OCI-LY3 (cell line): Measurements from ENCODE around the gene TRPT1.

Source experiments
- H2AFZ ChIP-seq: fragments of 200-600, 300-600 bp; shearing (Covaris generic); 2 replicates; pipeline ENCODE4 v1.6.0; 2014; ENCODE audit warnings: antibody characterized with exemption, low read depth, low read length
- H3K27ac ChIP-seq: fragments of 200-600, 300-600 bp; sonication (generic); 2 replicates; pipeline ENCODE4 v1.5.1; 2014; ENCODE audit warnings: mild to moderate bottlenecking, low read length, moderate library complexity, mixed read lengths
- H3K27me3 ChIP-seq: fragments of 200-600, 300-600 bp; sonication (generic); 2 replicates; pipeline ENCODE4 v1.6.1; 2014; ENCODE audit warnings: low read depth, low read length, mixed read lengths
- H3K36me3 ChIP-seq: fragments of 200-600, 300-600 bp; sonication (generic); replicated peaks from 2 replicates; pipeline ENCODE3; 2014; ENCODE audit warnings: low read depth, low read length, mixed read lengths
- H3K4me1 ChIP-seq: fragments of 300-600, 200-600 bp; sonication (generic); 2 replicates; pipeline ENCODE4 v1.6.1; 2014; ENCODE audit warnings: low read length, mixed read lengths
- H3K4me2 ChIP-seq: fragments of 200-600, 300-600 bp; sonication (generic); 2 replicates; pipeline ENCODE4 v1.6.1; 2014; ENCODE audit warnings: low read length, mixed read lengths
- H3K4me3 ChIP-seq: fragments of 300-600, 200-600 bp; sonication (generic); 2 replicates; pipeline ENCODE4 v1.5.1; 2014; ENCODE audit warnings: antibody characterized with exemption, mild to moderate bottlenecking, low read length, moderate library complexity
- H3K79me2 ChIP-seq: fragments of 300-600, 200-600 bp; shearing (Covaris generic); 2 replicates; pipeline ENCODE4 v1.6.1; 2014; ENCODE audit warnings: mild to moderate bottlenecking, low read length, mixed read lengths
- H3K9ac ChIP-seq: fragments of 300-600, 200-600 bp; shearing (Covaris generic); 2 replicates; pipeline ENCODE4 v1.6.0; 2014; ENCODE audit warnings: mild to moderate bottlenecking, low read length, moderate library complexity
- H3K9me3 ChIP-seq: fragments of 200-600, 300-600 bp; shearing (Covaris generic); 2 replicates; pipeline ENCODE4 v1.6.1; 2014; ENCODE audit warnings: low read length, mixed read lengths; ENCODE audit not compliant: insufficient read depth
- H4K20me1 ChIP-seq: fragments of 200-600, 300-600 bp; sonication (generic); 2 replicates; pipeline ENCODE4 v1.6.1; 2016; ENCODE audit warnings: low read length, mixed read lengths; ENCODE audit not compliant: insufficient read depth
- CTCF ChIP-seq: fragments of 200-600, 300-600 bp; sonication (generic); IDR thresholded peaks from 2 replicates; pipeline ENCODE4 v1.5.1; 2014; ENCODE audit warnings: antibody characterized with exemption, low read length, low read depth
- EZH2phosphoT487 ChIP-seq: fragments of 200-600 bp; shearing (Covaris generic); IDR thresholded peaks from 2 replicates; pipeline ENCODE4 v1.6.1; 2018; ENCODE audit warnings: antibody characterized with exemption, mixed run types, low read depth

TRPT1 gene

GRCh38 chr11:64206457-64207255 is 19.3 kb downstream of the TRPT1 start, which contains the start of gene FERMT3:
TSS of gene FERMT3 (plus strand) at chr11:64206721. CDS start at chr11:64207365, 644 bp downstream.
- Histone ChIP-seq H3K4me1 (peaks cover 47% of the 10 kb centered on the region), H3K27ac (peak within 1 kb of the TSS; percentile 88), H3K9me3 (no peaks in the 10 kb centered on the region), H4K20me1 (no peaks in the 10 kb centered on the region), H3K36me3 (peaks cover 52% of the 10 kb centered on the region), H3K4me2 (peak within 1 kb of the TSS; percentile 95), H2AFZ (no peak within 1 kb of the TSS), H3K9ac (peak within 1 kb of the TSS; percentile 94), H3K79me2 (peaks cover 31% of the 10 kb centered on the region), H3K27me3 (no peaks in the 10 kb centered on the region), H3K4me3 (peak within 1 kb of the TSS; percentile 82)
- TF ChIP-seq CTCF, result no peak; the same call in 1 of the 2 replicates
- no peak for TF ChIP-seq EZH2phosphoT487

- Histone ChIP-seq H3K9me3 (no peaks in the 10 kb centered on the region), H3K4me2 (no peak overlapping the region), H4K20me1 (no peaks in the 10 kb centered on the region; the same call in 1 of the 2 replicates), H2AFZ (no peak overlapping the region), H3K27me3 (no peaks in the 10 kb centered on the region), H3K4me3 (no peak overlapping the region), H3K79me2 (peaks cover 36% of the 10 kb centered on the region), H3K27ac (peak overlapping the region; percentile 88), H3K36me3 (peaks cover 56% of the 10 kb centered on the region), H3K9ac (no peak overlapping the region), H3K4me1 (peaks cover 47% of the 10 kb centered on the region)
- no peak for TF ChIP-seq EZH2phosphoT487
- peak; percentile 86 for TF ChIP-seq CTCF
These were observed 21.5 kb downstream of the TRPT1 start for GRCh38 chr11:64204464-64204989.

DNA sequence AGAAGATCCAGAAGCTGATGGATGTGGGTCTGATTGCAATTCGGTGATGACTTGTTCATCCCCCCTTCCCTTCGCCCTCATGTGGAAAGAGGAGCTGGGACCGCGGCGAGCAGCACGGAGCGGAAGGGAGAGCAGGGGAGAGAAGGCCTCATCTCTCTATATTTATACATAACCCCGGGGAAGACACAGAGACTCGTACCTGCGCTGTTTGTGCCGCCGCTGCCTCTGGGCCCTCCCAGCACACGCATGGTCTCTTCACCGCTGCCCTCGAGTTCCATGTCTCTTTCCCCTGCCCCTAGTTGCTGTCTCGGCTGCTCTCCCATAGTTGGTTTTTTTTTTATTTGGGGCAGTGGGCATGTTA is 21.9 kb downstream of the TRPT1 start:
- peaks cover 36% of the 10 kb centered on the region for H3K79me2 ChIP-seq
- H3K4me1 ChIP-seq, result peaks cover 47% of the 10 kb centered on the region
- no peaks in the 10 kb centered on the region; the same call in 1 of the 2 replicates for H4K20me1 ChIP-seq
- H3K4me2 ChIP-seq, result no peak overlapping the region
- H3K36me3 ChIP-seq, result peaks cover 56% of the 10 kb centered on the region
- no peak overlapping the region for H2AFZ ChIP-seq
- H3K27ac ChIP-seq, result no peak overlapping the region
- no peaks in the 10 kb centered on the region for H3K27me3 ChIP-seq
- no peaks in the 10 kb centered on the region for H3K9me3 ChIP-seq
- no peak overlapping the region for H3K9ac ChIP-seq
- H3K4me3 ChIP-seq, result no peak overlapping the region
- TF ChIP-seq CTCF (no peak), EZH2phosphoT487 (no peak)

DNA sequence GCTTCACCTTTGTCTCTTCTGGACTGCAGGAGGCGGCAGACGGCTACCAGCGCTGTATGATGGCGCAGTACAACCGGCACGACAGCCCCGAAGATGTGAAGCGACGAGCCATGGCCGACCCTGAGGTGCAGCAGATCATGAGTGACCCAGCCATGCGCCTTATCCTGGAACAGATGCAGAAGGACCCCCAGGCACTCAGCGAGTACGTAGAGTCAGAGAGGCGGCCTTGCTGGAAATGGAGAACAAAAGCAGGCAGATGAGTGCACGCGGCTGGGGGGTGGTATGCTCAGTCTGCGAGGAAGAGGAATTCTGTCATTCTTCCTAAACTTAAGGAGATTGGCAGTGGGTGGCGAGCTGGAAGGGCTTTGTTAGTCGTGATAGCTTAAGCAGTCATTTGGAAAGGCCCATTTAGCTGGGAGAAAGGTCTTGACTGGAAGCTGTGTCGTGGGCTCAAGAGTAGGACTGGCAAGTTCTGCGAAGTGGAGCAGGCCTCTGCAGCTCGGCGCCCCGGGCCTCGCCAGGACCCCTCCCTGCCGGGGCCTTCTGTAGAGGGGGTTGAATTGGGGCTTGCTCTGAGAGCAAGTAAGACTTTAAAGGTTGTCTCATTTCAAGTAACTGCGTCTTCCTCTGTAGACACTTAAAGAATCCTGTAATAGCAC is 22.4 kb downstream of the TRPT1 start:
- Histone ChIP-seq H3K9ac (no peak overlapping the region), H3K4me3 (no peak overlapping the region), H3K79me2 (peaks cover 33% of the 10 kb centered on the region), H3K36me3 (peaks cover 53% of the 10 kb centered on the region), H3K4me2 (no peak overlapping the region), H3K4me1 (peaks cover 47% of the 10 kb centered on the region), H2AFZ (no peak overlapping the region), H3K27ac (no peak overlapping the region), H4K20me1 (no peaks in the 10 kb centered on the region; the same call in 1 of the 2 replicates), H3K27me3 (no peaks in the 10 kb centered on the region), H3K9me3 (no peaks in the 10 kb centered on the region)
- no peak for TF ChIP-seq CTCF
- no peak for TF ChIP-seq EZH2phosphoT487
